Right renal pelvis (tissue), 4 donors: Measurements from ENCODE around the gene SLC35E1. TPM values are rescaled to one million over a fixed set of nuclear protein-coding genes. Genes with fewer than 3 reads are reported as not detected.

ENCODE experiments used
- DNase-seq, 4 donors: peaks; one replicate each; pipeline ENCODE4 v3.0.0-alpha.2; 2013; ENCODE audit warnings: low read depth in 4 of 4, low spot score in 3 of 4, missing footprints in 1 of 4
- polyA plus RNA-seq, 4 donors: library from polyadenylated mRNA; unstranded; fragments of 120-200 nt; gene quantifications; one replicate each; pipeline ENCODE4 v1.2.1, GENCODE V29; 2013; ENCODE audit not compliant: insufficient read length in 4 of 4

The SLC35E1 gene
- polyA plus RNA-seq, result 10 to 100 TPM; 39.2 to 47.0 (median 43.5) TPM

DNA sequence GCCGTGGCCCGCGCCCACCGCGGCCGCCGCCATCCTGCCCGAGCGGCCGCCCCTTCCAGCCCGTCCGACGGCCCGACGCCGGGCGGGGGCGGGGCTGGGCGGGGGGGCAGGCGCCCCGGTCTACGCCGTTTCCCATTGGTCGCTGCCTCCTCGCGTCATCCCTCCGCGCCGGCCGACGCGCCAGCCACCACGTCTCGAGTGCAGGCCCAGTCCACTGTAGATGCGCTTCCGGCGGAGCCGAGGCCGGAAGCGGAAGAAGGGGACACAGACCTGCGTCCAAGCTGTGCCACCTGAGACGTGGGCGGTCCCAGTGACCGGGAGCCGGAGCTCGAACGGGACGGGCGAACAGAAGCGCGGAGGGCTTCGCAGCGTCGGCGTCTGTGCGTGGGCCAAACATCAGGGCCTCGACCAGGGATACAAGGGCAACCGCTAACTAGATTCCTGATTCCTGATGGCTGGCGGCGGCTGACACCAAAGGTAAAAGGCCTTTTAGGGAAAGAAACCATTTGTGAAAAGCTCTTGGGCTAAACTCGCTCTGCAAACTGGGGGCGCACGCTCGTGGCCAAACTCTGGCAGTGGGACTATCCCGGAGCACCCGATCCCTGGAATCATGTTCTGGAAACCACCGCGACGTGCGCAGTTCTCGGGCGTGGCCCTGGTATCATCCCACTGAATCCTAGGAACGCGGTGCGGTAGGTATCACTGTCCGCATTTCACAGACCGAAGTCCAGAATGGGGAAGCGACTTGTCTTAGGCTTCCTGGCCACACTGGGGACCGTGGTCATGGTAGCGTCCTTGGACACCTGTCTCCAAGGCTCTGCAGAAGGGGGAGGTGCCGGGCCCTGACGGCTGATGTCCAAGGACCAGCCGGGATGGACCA lies at the start of gene SLC35E1:
Gene SLC35E1, minus strand, starts transcription at position 84 of the 880 bp plus-strand sequence. Its CDS starts 51 bp downstream, at position 33.
- DNase-seq, result peak; percentile 91 to 93 (median 92)

DNA sequence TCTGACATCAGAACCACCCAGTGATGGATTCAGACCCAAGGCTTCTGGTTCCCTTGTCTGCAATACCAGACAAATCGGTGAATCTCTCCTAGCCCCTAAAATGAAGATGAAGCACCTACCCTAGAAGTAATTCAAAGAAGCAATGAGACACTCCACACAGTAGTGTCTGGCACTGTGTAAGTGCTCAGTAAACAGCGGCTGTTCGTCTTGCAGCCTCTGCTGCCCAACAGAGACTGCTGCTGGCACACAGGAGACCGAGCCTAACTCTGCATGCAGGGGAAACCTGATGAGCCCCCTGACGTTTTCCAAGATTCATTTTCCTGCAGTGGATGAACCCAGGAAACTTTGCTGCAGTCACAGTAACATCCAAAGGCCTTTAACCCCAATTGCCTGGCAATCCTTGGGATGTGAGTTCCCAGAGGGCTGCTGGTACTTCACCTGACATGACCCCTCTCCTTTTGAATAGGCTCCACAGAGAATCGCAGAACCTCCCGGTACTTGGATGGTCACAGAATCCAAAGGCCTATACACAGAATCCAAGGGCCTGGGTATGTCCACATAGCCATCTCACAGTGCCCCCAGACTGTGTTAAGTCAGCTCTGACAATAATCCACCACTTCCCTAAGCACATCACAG lies 49.1 kb upstream of the SLC35E1 start:
- DNase-seq, result no peak

DNA sequence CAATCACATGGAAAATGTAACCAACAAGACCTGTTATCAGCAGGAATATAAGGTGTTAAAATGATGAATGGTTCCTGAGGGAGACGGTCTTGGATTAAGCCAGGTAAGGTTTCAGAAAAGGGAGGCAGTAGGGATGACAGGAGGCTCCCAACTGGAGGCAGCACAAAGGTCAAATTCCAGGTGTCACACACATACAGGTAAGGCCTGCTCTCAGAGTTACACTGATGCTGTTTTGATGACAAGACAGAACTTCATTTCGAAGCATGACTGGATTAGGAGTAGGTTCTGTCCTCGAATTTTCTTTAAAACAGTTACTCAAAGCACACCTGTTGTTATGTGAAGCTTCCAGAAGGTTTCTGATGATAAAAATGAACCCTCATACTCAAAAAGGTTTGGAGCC lies 48.4 kb upstream of the SLC35E1 start:
- DNase-seq, result no peak

DNA sequence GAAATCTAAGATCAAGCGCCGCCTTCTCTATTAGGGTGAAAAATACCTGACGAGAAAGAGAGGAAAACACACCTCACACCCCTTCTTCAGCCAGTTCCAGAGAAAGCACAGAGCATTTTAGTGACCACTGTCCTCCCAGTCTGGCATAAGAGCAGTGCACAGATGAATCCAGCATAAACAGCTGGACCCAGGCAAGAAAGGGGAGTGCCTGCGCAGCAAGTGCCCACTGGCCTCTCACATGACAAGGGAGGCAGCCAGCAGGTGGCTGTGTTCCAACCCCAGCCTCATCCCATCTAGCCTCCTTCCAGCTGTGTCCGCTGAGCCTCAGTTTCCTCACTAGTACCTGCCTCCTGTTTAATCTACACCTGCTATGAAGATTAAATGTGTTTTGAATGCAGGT lies 47.8 kb upstream of the SLC35E1 start:
- no peak for DNase-seq

DNA sequence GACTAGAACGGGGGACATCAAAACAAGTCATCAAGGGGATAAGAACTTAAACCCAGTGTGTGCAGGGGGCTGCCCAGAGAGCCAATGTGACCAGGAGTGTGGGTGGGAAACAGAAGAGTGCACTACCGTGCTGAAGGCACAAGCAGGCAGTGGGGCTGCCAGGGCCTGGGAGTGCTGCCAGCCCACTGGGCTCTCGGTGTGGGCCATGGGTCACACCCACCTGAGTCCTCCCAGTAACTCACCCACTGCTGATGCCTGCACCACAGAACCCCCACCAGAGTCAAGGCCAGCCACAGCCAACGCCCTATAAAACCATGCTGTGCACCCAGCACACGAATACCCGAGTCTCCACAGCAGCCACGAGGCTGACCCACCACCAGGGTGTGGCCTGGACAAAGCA lies 47.2 kb upstream of the SLC35E1 start:
- no peak for DNase-seq

DNA sequence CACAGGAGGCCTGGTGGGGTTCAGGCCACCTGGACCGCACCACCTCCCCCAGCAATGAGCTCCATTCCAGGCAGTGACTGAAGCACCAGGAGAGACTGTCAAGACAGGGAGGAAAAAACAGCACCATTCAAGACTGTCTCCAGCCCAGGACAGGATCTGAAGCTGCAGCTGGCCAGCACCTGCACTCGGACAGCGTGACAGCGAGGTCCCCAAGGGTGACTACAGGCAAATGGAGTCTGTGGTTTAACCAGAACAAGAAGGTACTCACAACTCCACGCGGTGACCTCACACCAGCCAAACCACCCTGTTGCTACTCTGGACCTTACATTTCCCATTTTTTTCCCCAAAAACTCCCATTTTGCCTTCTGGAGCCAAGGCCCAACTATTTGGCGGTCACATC lies 46.0 kb upstream of the SLC35E1 start:
- DNase-seq, result no peak

DNA sequence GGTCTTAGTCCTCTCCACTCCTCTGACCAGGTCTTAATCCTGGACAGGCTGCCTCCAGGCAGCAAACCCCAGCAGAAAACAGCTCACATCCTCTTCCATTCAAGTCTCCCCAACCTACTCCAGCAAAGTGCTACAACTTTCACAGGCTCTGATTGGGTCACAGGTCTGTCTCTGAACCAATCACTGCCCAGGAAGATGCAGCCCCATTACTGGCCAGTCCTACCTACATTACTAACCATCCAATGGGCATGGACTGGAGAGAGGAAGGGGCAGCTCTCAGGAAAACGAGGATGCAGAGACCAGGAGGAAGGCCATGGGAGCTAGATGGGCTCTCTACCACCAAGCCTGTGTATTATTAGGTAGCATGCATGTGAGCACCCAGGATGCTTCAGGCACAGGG lies 43.6 kb upstream of the SLC35E1 start:
- no peak for DNase-seq

DNA sequence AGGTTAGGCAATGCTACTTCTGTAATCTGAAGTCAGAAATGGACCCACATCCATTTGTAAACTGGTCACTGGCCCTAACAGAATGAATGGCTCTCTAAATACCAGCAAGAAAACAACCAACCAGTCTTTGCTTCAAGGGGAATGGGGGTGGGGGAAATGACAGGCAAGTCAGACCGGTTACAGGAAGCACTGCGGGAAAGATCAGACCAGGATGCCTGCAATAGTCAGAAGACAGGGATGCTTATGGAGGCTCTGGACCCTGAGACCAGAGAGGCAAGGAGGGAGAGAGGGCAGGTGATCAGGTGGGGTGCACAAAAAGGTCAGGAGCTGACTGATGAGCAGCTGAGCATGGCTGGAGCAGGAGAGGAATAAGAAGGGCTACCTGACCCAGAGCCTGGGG lies 42.7 kb upstream of the SLC35E1 start:
- DNase-seq, result no peak

DNA sequence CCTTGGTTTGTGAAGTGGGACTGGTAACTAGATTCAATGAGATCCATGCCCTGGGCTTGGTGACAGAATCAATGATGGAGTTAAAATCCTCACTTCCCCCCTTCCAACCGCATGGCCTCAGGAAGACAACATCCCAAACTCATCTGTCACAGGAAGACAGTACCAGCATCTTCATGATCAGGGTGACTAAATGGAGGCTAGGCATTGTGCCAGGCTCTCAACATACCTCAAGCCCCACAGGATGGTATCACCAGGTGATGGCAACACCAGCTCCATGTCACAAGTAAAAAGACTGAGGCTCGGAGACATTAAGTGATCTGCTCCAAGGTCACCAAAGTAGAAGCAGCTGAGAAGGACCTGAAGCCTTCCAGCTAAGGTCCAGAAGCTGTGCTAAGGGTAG lies 41.6 kb upstream of the SLC35E1 start:
- no peak for DNase-seq

DNA sequence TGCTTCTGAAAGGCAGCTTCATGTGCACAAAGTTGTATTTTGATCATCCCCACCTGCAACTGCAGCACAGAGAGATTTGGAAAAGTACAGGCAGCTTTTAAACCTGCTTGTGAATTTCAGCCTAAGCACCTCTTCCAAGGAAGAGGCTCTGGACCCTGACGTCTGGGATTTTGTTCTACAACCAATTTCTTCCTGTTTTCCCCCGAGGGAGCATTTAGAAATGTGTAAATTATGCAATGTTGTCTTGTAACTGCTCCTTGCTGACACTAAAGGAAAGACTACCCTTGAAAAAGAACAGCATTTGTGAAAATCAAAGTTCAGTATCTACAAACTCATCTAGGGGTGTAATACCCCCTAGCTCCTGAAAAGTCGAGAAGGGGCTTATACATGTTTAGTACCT lies 40.4 kb upstream of the SLC35E1 start:
- no peak for DNase-seq

DNA sequence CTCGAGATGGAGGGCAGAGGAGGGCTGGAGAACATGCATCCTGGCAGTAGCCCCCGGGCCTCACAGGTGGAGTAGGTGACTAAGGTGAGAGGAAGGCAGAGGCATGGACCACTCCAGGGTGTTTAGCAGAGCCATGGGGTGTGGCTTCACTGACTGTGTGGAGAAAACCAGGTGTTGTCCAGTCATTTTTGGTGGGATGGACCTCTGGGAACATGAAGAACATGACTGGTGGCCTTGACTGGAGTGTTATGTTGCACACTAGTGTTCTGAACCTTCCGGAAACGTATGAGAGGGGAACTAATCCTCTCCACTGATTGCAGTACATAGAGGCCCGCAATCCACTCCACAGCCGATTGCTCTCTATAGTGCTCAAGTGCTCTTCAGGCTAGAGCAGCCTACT lies 38.9 kb upstream of the SLC35E1 start:
- DNase-seq, result no peak

DNA sequence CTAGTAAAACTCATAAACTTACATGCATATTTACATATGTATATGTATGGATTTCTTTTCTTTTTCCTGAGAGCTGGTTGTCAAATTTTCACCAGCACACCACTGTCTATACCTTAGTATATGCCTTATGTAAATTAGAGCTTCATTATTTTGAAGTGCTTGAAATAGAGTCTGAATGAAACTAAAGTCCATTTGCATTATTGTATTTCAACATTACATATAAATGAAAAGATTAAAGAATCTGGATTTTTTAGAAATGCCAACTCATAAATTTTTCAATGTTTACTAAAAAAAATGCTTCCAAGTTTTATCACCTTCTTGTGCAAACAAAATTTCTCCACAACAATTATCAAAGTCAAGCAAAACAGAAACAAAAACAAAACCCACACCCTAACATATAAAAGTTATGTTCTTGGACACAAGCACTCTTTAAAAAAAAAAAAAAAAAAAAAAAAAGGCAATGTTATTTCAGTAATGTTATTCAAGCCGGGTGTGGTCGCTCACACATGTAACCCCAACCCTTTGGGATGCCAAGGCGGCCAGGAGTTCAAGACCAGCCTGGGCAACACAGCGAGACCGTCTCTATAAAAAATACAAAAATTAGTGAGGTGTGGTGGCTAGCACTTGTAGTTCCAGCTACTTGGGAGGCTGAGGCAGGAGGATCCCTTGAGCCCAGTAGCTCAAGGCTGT lies 37.4 kb upstream of the SLC35E1 start:
- no peak for DNase-seq

DNA sequence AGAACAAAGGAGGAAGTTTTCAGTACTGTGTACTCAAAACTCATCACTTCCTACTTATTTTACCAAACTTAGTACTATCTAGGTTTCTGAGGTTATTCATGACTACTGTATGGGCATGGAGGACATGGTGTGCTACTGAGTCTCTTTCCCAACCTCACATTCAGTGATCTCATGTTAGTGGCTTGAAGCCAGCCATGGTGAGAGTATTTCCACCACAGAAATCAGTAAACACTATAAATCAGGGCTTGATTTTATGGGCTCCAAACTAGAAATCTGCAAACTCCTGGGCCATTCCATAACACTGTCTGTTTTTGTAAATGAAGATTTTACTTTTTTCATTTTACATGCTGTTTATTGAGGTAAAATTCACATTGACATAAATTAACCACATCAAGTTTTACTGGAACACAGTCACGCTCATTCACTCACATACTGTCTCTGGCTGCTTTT lies 36.1 kb upstream of the SLC35E1 start:
- no peak for DNase-seq

DNA sequence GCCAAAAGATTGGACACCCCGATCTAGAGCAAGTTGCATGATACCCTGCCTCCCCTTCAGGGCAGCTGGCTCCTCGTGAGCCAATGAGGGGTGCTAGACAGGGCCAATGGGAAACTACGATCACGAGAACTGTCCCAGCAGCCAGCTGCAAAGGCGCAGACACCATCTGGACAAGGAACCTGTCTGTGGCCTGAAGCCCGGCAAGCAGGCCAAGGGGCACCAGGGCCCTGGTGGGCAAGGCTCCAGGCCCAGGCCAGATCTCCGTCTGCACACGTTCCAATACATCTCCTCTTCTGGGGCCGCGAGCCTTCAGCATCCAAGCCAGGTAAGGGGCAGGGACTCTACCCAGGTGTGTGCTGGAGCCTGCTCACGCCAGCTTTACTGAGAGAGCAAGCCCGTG lies 35.6 kb upstream of the SLC35E1 start:
- DNase-seq, result no peak

DNA sequence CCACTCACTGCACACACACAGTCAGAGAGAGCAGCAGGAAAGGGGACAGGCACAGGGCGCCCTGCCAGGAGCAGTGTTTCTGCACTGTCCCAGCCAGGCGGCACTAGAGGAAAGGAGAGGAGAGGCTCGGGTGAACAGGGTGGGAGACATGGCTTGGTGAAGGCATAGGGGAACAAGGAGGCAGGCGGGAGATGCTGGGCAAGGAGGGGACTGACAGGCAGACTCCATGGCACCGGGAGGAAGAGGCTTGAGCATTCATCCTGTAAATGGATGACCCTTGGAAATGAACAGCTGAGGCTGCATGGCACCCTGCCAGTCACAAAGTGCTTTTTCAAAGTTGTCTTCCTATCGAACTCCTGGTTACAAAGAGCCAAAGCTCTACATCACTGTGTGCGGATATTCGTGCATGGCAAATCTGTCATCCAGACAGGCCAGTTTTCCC lies 33.4 kb upstream of the SLC35E1 start:
- no peak for DNase-seq

DNA sequence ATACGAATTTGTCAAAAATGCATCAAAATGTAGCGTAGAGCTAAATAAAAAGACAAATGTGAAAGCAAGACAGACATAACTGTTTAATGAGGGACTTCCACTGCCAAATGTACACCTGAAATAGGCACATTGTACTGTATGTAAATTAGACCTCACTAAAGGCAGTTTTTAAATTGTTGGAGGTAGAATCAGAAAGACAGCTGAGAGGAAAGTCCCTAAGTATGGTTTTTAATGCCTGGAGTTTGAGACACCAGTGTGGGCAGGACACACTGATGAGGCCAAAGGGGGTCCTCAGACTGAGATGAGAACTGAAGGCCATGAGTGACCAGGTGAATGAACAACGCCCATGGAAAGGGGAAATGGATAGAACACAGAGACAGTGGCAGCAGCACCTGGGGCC lies 32.9 kb upstream of the SLC35E1 start:
- DNase-seq, result no peak

DNA sequence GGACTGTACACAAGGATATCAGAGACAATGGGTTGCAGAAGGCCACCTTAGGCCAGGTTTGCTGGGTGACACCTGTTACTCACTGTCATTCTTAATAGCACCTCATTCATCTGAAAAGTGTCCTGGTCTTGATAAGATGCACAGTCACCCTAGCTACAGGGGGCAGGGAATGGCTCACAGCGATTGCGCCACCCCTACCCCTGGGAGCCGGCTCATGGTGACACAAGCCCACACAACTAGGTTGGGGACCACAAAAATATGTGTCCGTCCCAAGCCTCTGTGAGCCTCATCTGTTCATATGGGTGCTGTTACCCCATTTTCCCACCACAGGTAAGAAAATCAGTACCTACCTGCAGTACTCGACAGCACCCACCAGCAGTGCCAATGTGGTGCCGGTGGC lies 32.4 kb upstream of the SLC35E1 start:
- DNase-seq, result no peak

DNA sequence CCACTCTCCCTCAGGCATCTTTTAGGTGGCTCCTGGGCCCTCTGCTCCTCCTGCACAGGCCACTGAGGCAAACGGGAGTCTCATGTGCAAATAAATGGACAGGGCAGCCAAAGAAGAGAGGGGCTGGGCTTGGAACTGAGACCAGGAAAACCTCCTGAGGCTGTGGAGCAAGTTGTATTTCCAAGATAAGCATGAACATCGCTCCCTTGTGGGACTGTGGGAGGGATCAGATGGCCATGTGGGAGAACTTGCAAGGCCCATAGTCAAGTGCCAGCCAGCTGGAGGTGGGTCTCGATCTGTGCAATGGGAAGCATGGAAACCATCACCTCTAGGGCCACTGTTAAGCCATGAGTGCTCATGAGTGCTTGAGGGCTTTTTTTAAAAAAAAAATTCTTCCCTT lies 30.9 kb upstream of the SLC35E1 start:
- DNase-seq, result no peak

DNA sequence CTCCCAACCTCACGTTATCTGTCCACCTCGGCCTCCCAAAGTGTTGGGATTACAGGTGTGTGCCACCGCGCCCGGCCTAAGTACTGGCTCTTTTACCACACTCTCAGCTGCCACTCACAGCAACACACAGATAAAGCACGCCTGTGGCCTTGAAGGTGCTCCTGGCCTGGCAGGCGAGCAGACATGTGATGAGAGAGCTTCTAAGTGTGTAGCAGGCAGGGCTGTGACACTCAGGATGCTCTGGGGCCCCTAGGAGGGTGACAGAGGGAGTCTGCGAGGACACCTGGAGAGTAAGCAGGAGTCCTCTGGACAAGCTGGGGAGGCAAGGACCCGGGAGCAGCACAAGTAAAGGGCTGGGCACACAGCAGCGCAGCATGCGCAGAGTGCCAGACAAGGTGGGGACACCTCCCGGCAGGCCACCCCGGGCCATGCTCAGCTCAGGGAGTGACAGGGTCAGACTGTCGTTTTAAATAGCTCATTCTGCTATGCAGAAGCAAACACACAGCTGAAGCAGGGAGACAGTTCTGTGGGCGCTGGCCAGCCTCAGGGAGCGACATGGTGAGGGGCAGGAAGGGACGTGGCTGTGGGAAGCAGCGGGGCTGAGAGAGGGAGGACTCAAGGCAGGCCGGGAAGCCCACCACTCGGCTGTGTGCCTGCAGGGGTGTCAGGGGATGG lies 29.3 kb upstream of the SLC35E1 start:
- DNase-seq, result no peak

DNA sequence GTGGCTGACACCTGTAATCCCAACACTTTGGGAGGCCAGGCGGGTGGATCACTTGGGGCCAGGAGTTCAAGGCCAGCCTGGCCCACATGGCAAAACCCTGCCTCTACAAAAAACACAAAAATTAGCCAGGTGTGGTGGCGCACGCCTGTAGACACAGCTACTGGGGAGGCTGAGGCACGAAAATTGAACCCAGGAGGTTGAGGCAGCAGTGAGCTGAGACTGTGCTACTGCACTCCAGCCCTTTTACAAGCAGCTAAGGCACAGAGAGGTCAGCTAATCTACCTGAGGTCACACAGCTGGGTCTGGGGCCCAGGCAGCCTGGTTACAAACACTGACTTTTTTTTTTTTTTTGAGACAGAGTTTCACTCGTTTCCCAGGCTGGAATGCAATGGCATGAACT lies 28.6 kb upstream of the SLC35E1 start:
- no peak for DNase-seq
